ENCODE data around the gene LTA4H. TPM values are rescaled to one million over a fixed set of nuclear protein-coding genes. Genes with fewer than 3 reads are reported as not detected.

The LTA4H gene
- total RNA-seq (72.1 TPM), polyA plus RNA-seq (61.5 TPM)
- long read RNA-seq, donor 1, partial matches to known transcripts = 0 of 3 reads
- long read RNA-seq, donor 1, other reads (novel, unspliced or antisense) = 0 of 3 reads
- long read RNA-seq, donor 2 = 0 reads
- long read RNA-seq, donor 3, transcript LTA4H-201 (19 exons, 2,139 nt) = major isoform, 12 of 17 reads
- long read RNA-seq, donor 3, partial matches to known transcripts = 5 of 17 reads
- long read RNA-seq, donor 3, other reads (novel, unspliced or antisense) = 0 of 17 reads
- long read RNA-seq, donor 4, transcript LTA4H-201 (19 exons, 2,139 nt) = major isoform, 7 of 7 reads
- long read RNA-seq, donor 4, partial matches to known transcripts = 0 of 7 reads
- long read RNA-seq, donor 4, other reads (novel, unspliced or antisense) = 0 of 7 reads
- long read RNA-seq, donor 5, transcript LTA4H-201 (19 exons, 2,139 nt) = major isoform, 22 of 36 reads
- long read RNA-seq, donor 5, partial matches to known transcripts = 6 of 36 reads
- long read RNA-seq, donor 5, other reads (novel, unspliced or antisense) = 8 of 36 reads
- long read RNA-seq, donor 6, transcript LTA4H-201 (19 exons, 2,139 nt) = major isoform, 16 of 22 reads
- long read RNA-seq, donor 6, partial matches to known transcripts = 0 of 22 reads
- long read RNA-seq, donor 6, other reads (novel, unspliced or antisense) = 6 of 22 reads
- long read RNA-seq, donor 7, transcript LTA4H-201 (19 exons, 2,139 nt) = major isoform, 16 of 21 reads
- long read RNA-seq, donor 7, partial matches to known transcripts = 5 of 21 reads
- long read RNA-seq, donor 7, other reads (novel, unspliced or antisense) = 0 of 21 reads
- long read RNA-seq, donor 8, partial matches to known transcripts = 0 of 4 reads
- long read RNA-seq, donor 8, other reads (novel, unspliced or antisense) = 0 of 4 reads
- long read RNA-seq, donor 9, transcript LTA4H-201 (19 exons, 2,139 nt) = major isoform, 11 of 11 reads
- long read RNA-seq, donor 9, partial matches to known transcripts = 0 of 11 reads
- long read RNA-seq, donor 9, other reads (novel, unspliced or antisense) = 0 of 11 reads
- long read RNA-seq, donor 10, transcript LTA4H-201 (19 exons, 2,139 nt) = major isoform, 8 of 13 reads
- long read RNA-seq, donor 10, partial matches to known transcripts = 5 of 13 reads
- long read RNA-seq, donor 10, other reads (novel, unspliced or antisense) = 0 of 13 reads

DNA sequence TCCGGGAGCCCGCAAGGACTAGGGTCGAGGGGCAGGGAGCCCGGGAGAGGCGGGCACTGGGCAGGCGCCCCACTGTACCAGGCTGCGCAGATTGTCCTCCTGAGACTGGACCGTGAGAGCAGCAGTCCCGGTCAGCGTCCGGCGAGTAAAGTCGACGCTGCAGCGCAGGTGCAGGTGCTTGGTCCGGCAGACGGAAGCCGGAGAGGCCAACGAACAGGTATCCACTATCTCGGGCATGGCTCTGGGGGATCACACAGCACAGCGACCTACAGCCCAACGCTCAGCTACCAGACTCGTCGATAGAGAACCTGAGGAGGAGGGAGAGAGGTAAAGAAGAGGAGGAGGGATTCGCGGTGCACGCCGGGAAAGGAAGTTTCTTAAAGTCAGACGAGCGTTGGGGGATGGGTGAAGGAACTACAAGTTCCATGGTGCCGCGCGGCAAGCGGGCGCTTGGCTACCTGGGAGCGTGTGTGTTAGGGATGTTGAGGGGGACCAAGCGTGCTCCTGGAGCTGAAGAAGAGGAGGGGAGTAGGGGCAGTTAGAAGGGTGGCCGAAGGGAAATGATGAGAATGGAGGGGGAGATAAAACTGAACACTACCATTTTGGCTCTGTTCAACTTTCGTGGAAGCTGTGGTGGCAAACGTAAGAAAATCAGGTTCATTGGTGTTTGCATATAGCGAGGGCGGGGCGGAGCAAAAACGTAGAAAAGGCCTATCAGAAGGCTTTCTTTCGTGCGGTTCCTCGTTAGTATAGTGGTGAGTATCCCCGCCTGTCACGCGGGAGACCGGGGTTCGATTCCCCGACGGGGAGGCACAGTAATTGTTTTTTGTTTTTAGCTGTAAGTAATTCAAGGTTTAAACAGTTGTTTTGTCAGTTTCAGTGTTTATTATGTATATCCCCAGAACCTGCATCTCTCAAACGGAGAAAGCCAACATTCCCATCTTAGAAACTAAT lies at the start of gene LTA4H:
TSS of gene LTA4H (minus strand) at position 305 of the 954 bp plus-strand sequence. CDS start at position 237, 68 bp downstream.
- Histone ChIP-seq H3K4me3 (ENCODE audit: low read length in 2 of 2) (peak within 1 kb of the TSS; percentile 64 to 93), H3K27me3 (ENCODE audit: control insufficient read depth in 2 of 2, insufficient read depth in 1 of 2, low read length in 1 of 2) (no peaks in the 10 kb centered on the region), H3K27ac (ENCODE audit: low read depth in 1 of 2, low read length in 1 of 2) (peak within 1 kb of the TSS; percentile 79 to 88), H3K9me3 (ENCODE audit: control insufficient read depth in 2 of 2, insufficient read depth in 1 of 2, low read length in 1 of 2) (no peaks in the 10 kb centered on the region), H3K4me1 (ENCODE audit: control insufficient read depth in 2 of 2, insufficient read depth in 2 of 2, low read length in 2 of 2) (peaks cover 6 to 15% of the 10 kb centered on the region in 2 donors), H3K36me3 (ENCODE audit: control insufficient read depth in 2 of 2, insufficient read depth in 2 of 2, low read length in 1 of 2) (no peaks in the 10 kb centered on the region)
- under 1% methylated on average over 55 of the region's 55 CpGs for WGBS
- peak; percentile 98 to 100 (median 99) for DNase-seq (ENCODE audit: low read depth in 6 of 9, low spot score in 9 of 9)

DNA sequence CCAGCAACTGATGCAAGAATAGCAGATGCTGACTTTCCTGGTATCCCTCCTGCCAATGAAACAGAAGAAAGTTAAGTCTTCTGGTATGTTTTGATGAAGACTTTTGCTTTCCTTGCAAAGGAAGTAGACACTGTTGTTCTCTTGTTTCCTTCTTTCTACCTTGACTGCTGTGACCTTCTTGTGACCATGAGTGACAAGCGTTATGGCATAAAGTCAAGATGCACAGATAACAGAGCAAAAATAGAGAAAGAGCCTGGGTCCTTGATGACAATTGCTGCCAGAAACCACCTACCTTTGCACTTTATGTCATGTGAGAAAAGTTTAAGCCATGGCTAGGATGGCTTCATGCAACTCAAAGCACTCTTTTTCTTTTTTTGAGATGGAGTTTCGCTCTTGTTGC lies 49.2 kb upstream of the LTA4H start:
- peaks cover 0 to 7% of the 10 kb centered on the region in 2 donors for H3K9me3 ChIP-seq (ENCODE audit: control insufficient read depth in 2 of 2, insufficient read depth in 1 of 2, low read length in 1 of 2)
- no peak for DNase-seq (ENCODE audit: low read depth in 6 of 9, low spot score in 9 of 9)
- no peaks in the 10 kb centered on the region for H3K36me3 ChIP-seq (ENCODE audit: control insufficient read depth in 2 of 2, insufficient read depth in 2 of 2, low read length in 1 of 2)
- H3K4me1 ChIP-seq (ENCODE audit: control insufficient read depth in 2 of 2, insufficient read depth in 2 of 2, low read length in 2 of 2) = no peaks in the 10 kb centered on the region
- H3K27ac ChIP-seq (ENCODE audit: low read depth in 1 of 2, low read length in 1 of 2) = no peak overlapping the region
- no peaks in the 10 kb centered on the region for H3K27me3 ChIP-seq (ENCODE audit: control insufficient read depth in 2 of 2, insufficient read depth in 1 of 2, low read length in 1 of 2)
- WGBS = 95% methylated on average over 2 of the region's 2 CpGs
- no peak overlapping the region for H3K4me3 ChIP-seq (ENCODE audit: low read length in 2 of 2)

DNA sequence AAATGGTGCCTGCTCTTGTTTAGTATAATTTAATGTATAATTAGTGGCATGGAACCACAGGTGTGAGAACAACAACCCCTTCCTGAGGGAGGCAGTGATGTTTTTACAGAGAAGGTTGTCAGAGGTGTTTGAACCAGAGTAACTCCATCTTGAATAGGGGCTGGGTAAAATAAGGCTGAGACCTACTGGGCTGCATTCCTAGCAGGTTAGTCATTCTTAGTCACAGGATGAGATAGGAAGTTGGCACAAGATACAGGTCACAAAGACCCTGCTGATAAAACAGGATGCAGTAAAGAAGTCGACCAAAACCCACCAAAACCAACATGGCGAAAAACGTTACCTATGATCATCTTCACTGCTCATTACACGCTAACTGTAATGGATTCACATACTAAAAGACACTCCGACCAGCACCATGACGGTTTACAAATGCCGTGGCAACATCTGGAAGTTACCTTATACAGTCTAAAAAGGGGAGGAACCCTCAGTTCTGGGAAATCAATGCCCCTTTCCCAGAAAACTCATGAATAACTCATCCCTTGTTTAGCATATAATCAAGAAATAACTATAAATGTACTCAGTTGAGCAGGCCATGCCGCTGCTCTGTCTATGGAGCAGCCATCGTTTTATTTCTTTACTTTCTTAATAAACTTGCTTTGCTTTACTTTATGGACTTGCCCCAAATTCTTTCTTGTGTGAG lies 47.8 kb upstream of the LTA4H start:
- Histone ChIP-seq H3K4me1 (ENCODE audit: control insufficient read depth in 2 of 2, insufficient read depth in 2 of 2, low read length in 2 of 2) (no peaks in the 10 kb centered on the region), H3K36me3 (ENCODE audit: control insufficient read depth in 2 of 2, insufficient read depth in 2 of 2, low read length in 1 of 2) (no peaks in the 10 kb centered on the region), H3K4me3 (ENCODE audit: low read length in 2 of 2) (no peak overlapping the region), H3K27me3 (ENCODE audit: control insufficient read depth in 2 of 2, insufficient read depth in 1 of 2, low read length in 1 of 2) (no peaks in the 10 kb centered on the region), H3K27ac (ENCODE audit: low read depth in 1 of 2, low read length in 1 of 2) (no peak overlapping the region), H3K9me3 (ENCODE audit: control insufficient read depth in 2 of 2, insufficient read depth in 1 of 2, low read length in 1 of 2) (peaks cover 0 to 7% of the 10 kb centered on the region in 2 donors)
- DNase-seq (ENCODE audit: low read depth in 6 of 9, low spot score in 9 of 9) = no peak
- WGBS = 97% methylated on average over 9 of the region's 9 CpGs

DNA sequence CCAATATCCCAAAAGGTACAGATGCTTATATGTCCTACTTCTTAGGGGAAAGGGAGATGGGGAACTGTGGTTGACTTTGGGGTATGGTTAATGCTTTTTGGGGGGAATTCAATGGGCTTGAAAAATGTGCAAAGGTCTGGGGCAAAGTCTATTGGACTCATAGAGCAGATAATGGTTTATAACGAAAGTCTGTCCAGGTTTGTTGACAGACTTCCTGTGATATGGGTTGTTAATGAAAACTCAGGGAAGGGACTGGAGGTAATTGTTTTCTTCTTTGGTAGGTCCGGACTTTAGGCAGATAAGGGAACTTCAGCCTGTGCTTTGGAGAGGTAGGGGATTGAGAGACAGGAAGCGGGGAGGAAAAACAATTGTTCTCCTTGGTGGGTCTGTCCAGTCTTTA lies 46.2 kb upstream of the LTA4H start:
- no peak overlapping the region for H3K4me3 ChIP-seq (ENCODE audit: low read length in 2 of 2)
- H3K27me3 ChIP-seq (ENCODE audit: control insufficient read depth in 2 of 2, insufficient read depth in 1 of 2, low read length in 1 of 2) = no peaks in the 10 kb centered on the region
- no peak overlapping the region for H3K27ac ChIP-seq (ENCODE audit: low read depth in 1 of 2, low read length in 1 of 2)
- WGBS = 97% methylated on average over 3 of the region's 3 CpGs
- no peak for DNase-seq (ENCODE audit: low read depth in 6 of 9, low spot score in 9 of 9)
- H3K9me3 ChIP-seq (ENCODE audit: control insufficient read depth in 2 of 2, insufficient read depth in 1 of 2, low read length in 1 of 2) = no peaks in the 10 kb centered on the region
- no peaks in the 10 kb centered on the region for H3K4me1 ChIP-seq (ENCODE audit: control insufficient read depth in 2 of 2, insufficient read depth in 2 of 2, low read length in 2 of 2)
- H3K36me3 ChIP-seq (ENCODE audit: control insufficient read depth in 2 of 2, insufficient read depth in 2 of 2, low read length in 1 of 2) = no peaks in the 10 kb centered on the region

DNA sequence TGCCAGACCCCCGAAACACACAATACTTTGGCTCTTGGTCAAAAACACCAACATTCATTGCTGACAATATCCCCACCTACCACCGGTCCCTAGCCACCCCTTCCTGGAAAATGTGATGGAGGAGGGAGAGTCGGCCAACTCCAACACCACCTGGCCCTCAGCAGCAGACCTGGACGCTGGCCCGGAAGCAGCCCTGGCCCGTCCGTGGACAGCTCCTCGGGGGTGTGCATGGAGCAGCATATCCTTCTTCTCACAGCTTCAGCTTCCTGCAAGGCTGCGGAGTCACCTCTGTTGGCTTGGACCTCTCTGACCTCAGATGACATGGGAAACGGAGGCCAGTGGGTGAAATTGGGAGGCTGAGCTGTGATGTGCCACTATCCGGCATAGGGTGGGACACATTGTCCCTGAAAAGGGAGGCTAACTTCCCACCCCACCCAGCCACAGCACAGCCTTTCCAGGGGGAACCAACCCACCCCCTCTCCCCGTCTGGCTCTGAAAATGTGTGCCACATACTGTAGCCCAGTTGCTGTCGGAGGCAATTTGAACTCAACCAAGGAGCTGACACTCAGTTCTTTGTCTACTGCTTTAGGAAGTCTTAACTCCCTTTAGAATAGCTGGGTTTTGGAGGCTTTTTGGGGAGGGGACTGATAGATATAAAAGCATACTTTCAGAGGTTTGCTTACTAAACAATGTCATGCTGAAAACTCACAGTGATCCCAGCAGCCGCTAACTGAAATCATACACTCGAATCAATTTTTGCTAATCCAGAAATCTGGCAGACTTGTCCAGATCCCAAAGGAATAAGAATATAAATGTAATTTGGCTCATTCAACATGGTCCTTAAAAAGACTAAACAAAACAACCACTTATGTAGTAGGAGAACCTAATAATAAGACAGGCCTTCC lies 43.1 kb upstream of the LTA4H start:
- Histone ChIP-seq H3K4me1 (ENCODE audit: control insufficient read depth in 2 of 2, insufficient read depth in 2 of 2, low read length in 2 of 2) (peaks cover 1 to 2% of the 10 kb centered on the region in 2 donors), H3K36me3 (ENCODE audit: control insufficient read depth in 2 of 2, insufficient read depth in 2 of 2, low read length in 1 of 2) (no peaks in the 10 kb centered on the region), H3K27me3 (ENCODE audit: control insufficient read depth in 2 of 2, insufficient read depth in 1 of 2, low read length in 1 of 2) (no peaks in the 10 kb centered on the region), H3K9me3 (ENCODE audit: control insufficient read depth in 2 of 2, insufficient read depth in 1 of 2, low read length in 1 of 2) (no peaks in the 10 kb centered on the region), H3K4me3 (ENCODE audit: low read length in 2 of 2) (no peak overlapping the region), H3K27ac (ENCODE audit: low read depth in 1 of 2, low read length in 1 of 2) (no peak overlapping the region)
- 89% methylated on average over 15 of the region's 15 CpGs for WGBS
- DNase-seq (ENCODE audit: low read depth in 6 of 9, low spot score in 9 of 9) = no peak

DNA sequence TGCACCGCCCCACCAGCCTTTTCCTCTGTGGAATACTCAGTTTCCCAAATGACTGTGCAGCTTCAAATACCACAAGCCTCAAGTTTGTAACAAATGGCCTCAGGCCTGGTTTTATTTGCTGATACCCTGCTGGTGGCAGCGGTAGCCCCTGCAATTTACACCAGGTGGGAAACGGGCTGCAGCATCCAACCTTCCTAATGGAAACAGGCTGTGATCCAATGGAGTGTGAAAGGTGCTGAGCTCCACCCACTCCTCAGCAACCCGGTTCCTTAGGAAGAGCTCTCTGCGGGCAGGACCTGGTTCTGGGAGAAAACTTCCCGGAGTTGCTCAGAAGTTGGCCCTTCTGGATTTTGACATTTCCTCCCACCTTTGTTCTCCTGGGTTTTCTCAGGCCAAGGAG lies 41.7 kb upstream of the LTA4H start:
- no peaks in the 10 kb centered on the region for H3K27me3 ChIP-seq (ENCODE audit: control insufficient read depth in 2 of 2, insufficient read depth in 1 of 2, low read length in 1 of 2)
- H3K4me1 ChIP-seq (ENCODE audit: control insufficient read depth in 2 of 2, insufficient read depth in 2 of 2, low read length in 2 of 2) = peaks cover 3 to 11% of the 10 kb centered on the region in 2 donors
- no peaks in the 10 kb centered on the region for H3K9me3 ChIP-seq (ENCODE audit: control insufficient read depth in 2 of 2, insufficient read depth in 1 of 2, low read length in 1 of 2)
- H3K36me3 ChIP-seq (ENCODE audit: control insufficient read depth in 2 of 2, insufficient read depth in 2 of 2, low read length in 1 of 2) = no peaks in the 10 kb centered on the region
- DNase-seq (ENCODE audit: low read depth in 6 of 9, low spot score in 9 of 9) = no peak
- no peak overlapping the region for H3K27ac ChIP-seq (ENCODE audit: low read depth in 1 of 2, low read length in 1 of 2)
- WGBS = 96% methylated on average over 6 of the region's 6 CpGs
- no peak overlapping the region for H3K4me3 ChIP-seq (ENCODE audit: low read length in 2 of 2)

DNA sequence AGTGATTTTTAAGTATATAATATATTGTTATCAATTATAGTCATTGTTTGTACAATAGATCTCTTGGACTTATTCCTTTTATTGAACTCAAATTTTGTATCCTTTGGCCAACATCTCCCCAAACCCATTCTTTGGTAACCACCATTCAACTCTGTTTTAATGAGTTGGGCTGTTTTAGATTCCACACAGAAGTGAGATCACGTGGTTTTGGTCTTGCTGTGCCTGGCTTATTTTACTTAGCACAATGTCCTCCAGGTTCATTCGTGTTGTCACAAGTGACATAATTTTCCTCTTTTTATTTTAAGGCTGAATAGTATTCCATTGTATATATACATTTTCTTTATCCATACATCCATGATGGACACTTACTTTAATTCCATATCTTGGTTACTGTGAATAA lies 40.2 kb upstream of the LTA4H start:
- 97% methylated on average over 2 of the region's 2 CpGs for WGBS
- no peak for DNase-seq (ENCODE audit: low read depth in 6 of 9, low spot score in 9 of 9)
- Histone ChIP-seq H3K9me3 (ENCODE audit: control insufficient read depth in 2 of 2, insufficient read depth in 1 of 2, low read length in 1 of 2) (no peaks in the 10 kb centered on the region), H3K4me1 (ENCODE audit: control insufficient read depth in 2 of 2, insufficient read depth in 2 of 2, low read length in 2 of 2) (peaks cover 3 to 18% of the 10 kb centered on the region in 2 donors), H3K27ac (ENCODE audit: low read depth in 1 of 2, low read length in 1 of 2) (no peak overlapping the region), H3K4me3 (ENCODE audit: low read length in 2 of 2) (no peak overlapping the region), H3K27me3 (ENCODE audit: control insufficient read depth in 2 of 2, insufficient read depth in 1 of 2, low read length in 1 of 2) (no peaks in the 10 kb centered on the region), H3K36me3 (ENCODE audit: control insufficient read depth in 2 of 2, insufficient read depth in 2 of 2, low read length in 1 of 2) (no peaks in the 10 kb centered on the region)

Data from thymus (tissue), 14 donors.